Neural crest cell (in vitro differentiated cells): ENCODE results near the gene ELF2. TPM values are rescaled to one million over a fixed set of nuclear protein-coding genes. Genes with fewer than 3 reads are reported as not detected.

Source experiments
- DNase-seq: peaks from one replicate; pipeline ENCODE4 v3.0.0; 2021; ENCODE audit warnings: low read depth, mixed read lengths, low spot score
- H3K27ac Mint-ChIP-seq: one replicate; pipeline ENCODE4 v1.8.0; 2021; ENCODE audit warnings: mild to moderate bottlenecking, mixed read lengths; ENCODE audit not compliant: unreplicated experiment
- H3K27me3 Mint-ChIP-seq: 2 replicates; pipeline ENCODE4 v1.8.0; 2021; ENCODE audit warnings: low read depth, mild to moderate bottlenecking, mixed read lengths
- H3K36me3 Mint-ChIP-seq: 2 replicates; pipeline ENCODE4 v1.8.0; 2021; ENCODE audit warnings: low read depth, mild to moderate bottlenecking, mixed read lengths
- H3K4me1 Mint-ChIP-seq: 2 replicates; pipeline ENCODE4 v1.8.0; 2021; ENCODE audit warnings: mixed read lengths
- H3K4me3 Mint-ChIP-seq: one replicate; pipeline ENCODE4 v1.8.0; 2021; ENCODE audit warnings: mild to moderate bottlenecking, mixed read lengths
- H3K9me3 Mint-ChIP-seq: 2 replicates; pipeline ENCODE4 v1.8.0; 2021; ENCODE audit warnings: mixed read lengths
- CTCF ChIP-seq: fragments of 200-600 bp; sonication (generic); conservative IDR thresholded peaks from 2 replicates; pipeline ENCODE4 v1.5.0; 2021; ENCODE audit warnings: antibody characterized with exemption, mild to moderate bottlenecking
- long read RNA-seq: library from polyadenylated mRNA; unstranded; transcript quantifications from one replicate; pipeline ENCODE4 v2.0.0, GENCODE V29; 2020
- total RNA-seq: library from RNA; stranded (reverse); gene quantifications from 2 replicates; pipeline ENCODE4 v1.2.1, GENCODE V29; 2021

Gene ELF2
- 37.8 and 39.4 TPM in 2 replicates for total RNA-seq
- long read RNA-seq, partial matches to known transcripts = 1 of 10 reads
- long read RNA-seq, other reads (novel, unspliced or antisense) = 5 of 10 reads

GRCh38 chr4:139177049-139177868 lies at the start of gene ELF2:
Gene ELF2, minus strand, starts transcription at chr4:139177218. Its CDS starts 39,517 bp downstream, at chr4:139137701.
- TF ChIP-seq CTCF = no peak
- Mint-ChIP-seq H3K4me3 (peak within 1 kb of the TSS; percentile 94), H3K27me3 (peaks cover 3% of the 10 kb centered on the region), H3K4me1 (peaks cover 15% of the 10 kb centered on the region), H3K36me3 (no peaks in the 10 kb centered on the region), H3K27ac (peak within 1 kb of the TSS; percentile 99), H3K9me3 (no peaks in the 10 kb centered on the region)
- DNase-seq = peak; percentile 65

GRCh38 chr4:139223682-139224317 lies 46.8 kb upstream of the ELF2 start:
- H3K9me3 Mint-ChIP-seq = no peaks in the 10 kb centered on the region
- no peak for TF ChIP-seq CTCF
- H3K36me3 Mint-ChIP-seq = no peaks in the 10 kb centered on the region
- H3K4me1 Mint-ChIP-seq = no peaks in the 10 kb centered on the region
- H3K27me3 Mint-ChIP-seq = no peaks in the 10 kb centered on the region
- DNase-seq = no peak
- H3K4me3 Mint-ChIP-seq = no peak overlapping the region
- no peak overlapping the region for H3K27ac Mint-ChIP-seq

- Mint-ChIP-seq H3K27ac (no peak overlapping the region), H3K27me3 (no peaks in the 10 kb centered on the region), H3K9me3 (no peaks in the 10 kb centered on the region), H3K4me3 (no peak overlapping the region), H3K4me1 (no peaks in the 10 kb centered on the region), H3K36me3 (no peaks in the 10 kb centered on the region)
- TF ChIP-seq CTCF = no peak
- no peak for DNase-seq
Measured at GRCh38 chr4:139222215-139222614, 45.2 kb upstream of the ELF2 start.

GRCh38 chr4:139221687-139222086 lies 44.7 kb upstream of the ELF2 start:
- no peak for DNase-seq
- no peaks in the 10 kb centered on the region for H3K27me3 Mint-ChIP-seq
- no peaks in the 10 kb centered on the region for H3K36me3 Mint-ChIP-seq
- no peak overlapping the region for H3K27ac Mint-ChIP-seq
- no peak for TF ChIP-seq CTCF
- no peaks in the 10 kb centered on the region for H3K9me3 Mint-ChIP-seq
- H3K4me1 Mint-ChIP-seq = no peaks in the 10 kb centered on the region
- H3K4me3 Mint-ChIP-seq = no peak overlapping the region

GRCh38 chr4:139219450-139220055 lies 42.5 kb upstream of the ELF2 start:
- Mint-ChIP-seq H3K27me3 (no peaks in the 10 kb centered on the region), H3K9me3 (no peaks in the 10 kb centered on the region), H3K36me3 (no peaks in the 10 kb centered on the region), H3K4me3 (no peak overlapping the region), H3K4me1 (no peaks in the 10 kb centered on the region), H3K27ac (no peak overlapping the region)
- no peak for DNase-seq
- TF ChIP-seq CTCF = no peak
